K562 (cell line): ENCODE measurements around the gene RUNX1. TPM values are rescaled to one million over a fixed set of nuclear protein-coding genes. Genes with fewer than 3 reads are reported as not detected.

Experiments
- ADNP ChIP-seq: fragments of 200-800 bp; sonication (Bioruptor generic); IDR thresholded peaks from 2 replicates; pipeline ENCODE4 v1.6.1; 2016; ENCODE audit warnings: missing genetic modification characterization, missing compliant biosample characterization
- ARID2 ChIP-seq: fragments of 450-650 bp; IDR thresholded peaks from 2 replicates; pipeline ENCODE4 v1.6.1; 2017; ENCODE audit warnings: antibody characterized with exemption, mild to moderate bottlenecking
- ARID3A ChIP-seq: IDR thresholded peaks from 2 replicates; pipeline ENCODE4 v1.6.1; 2012; ENCODE audit warnings: low read depth, low read length, improper control_type of control experiment, borderline replicate concordance
- ATF2 ChIP-seq: sonication (generic); formaldehyde crosslinking; IDR thresholded peaks from 2 replicates; pipeline ENCODE4 v1.8.1; 2022; ENCODE audit warnings: missing genetic modification reagents
- CBFA2T2 ChIP-seq: fragments of 450-650 bp; conservative IDR thresholded peaks from 2 replicates; pipeline ENCODE4 v1.6.1; 2017; ENCODE audit warnings: mild to moderate bottlenecking
- ESRRA ChIP-seq: fragments of 450-650 bp; IDR thresholded peaks from 2 replicates; pipeline ENCODE4 v1.6.1; 2014; ENCODE audit warnings: low read depth, mild to moderate bottlenecking, moderate library complexity, borderline replicate concordance
- KAT2B ChIP-seq: IDR thresholded peaks from one replicate; pipeline ENCODE4 v1.6.1; 2012; ENCODE audit warnings: low read depth, mild to moderate bottlenecking, control low read depth, inconsistent platforms, low read length, moderate library complexity
- NCOR1 ChIP-seq: fragments of 450-650 bp; IDR thresholded peaks from 2 replicates; pipeline ENCODE4 v1.6.1; 2016; ENCODE audit warnings: mild to moderate bottlenecking, moderate library complexity
- NR4A1 ChIP-seq, 2 experiments: fragments of 250-450 bp in 1 of 2; fragments of 450-650 bp in 1 of 2; sonication (Bioruptor Pico) in 1 of 2; IDR thresholded peaks; 2 replicates each; pipeline versions ENCODE4 v1.4.0 to v1.6.1; 2016 to 2020; ENCODE audit warnings: mild to moderate bottlenecking in 2 of 2, missing compliant biosample characterization in 1 of 2, missing genetic modification characterization in 1 of 2, moderate library complexity in 1 of 2
- OTX1 ChIP-seq: fragments of 450-650 bp; formaldehyde crosslinking; IDR thresholded peaks from 2 replicates; pipeline ENCODE4 v1.4.0; 2022; ENCODE audit warnings: mild to moderate bottlenecking
- PRMT5 ChIP-seq: sonication (generic); formaldehyde crosslinking; IDR thresholded peaks from 2 replicates; pipeline ENCODE4 v1.5.0; 2020; ENCODE audit warnings: missing genetic modification reagents
- PTBP1 ChIP-seq: fragments of 200-400 bp; formaldehyde crosslinking; IDR thresholded peaks from 2 replicates; pipeline ENCODE4 v1.6.1; 2017; ENCODE audit warnings: low read depth, low read length
- ZNF347 ChIP-seq: fragments of 450-650 bp; formaldehyde crosslinking; IDR thresholded peaks from 2 replicates; pipeline ENCODE4 v1.4.0; 2020; ENCODE audit warnings: low read depth, mild to moderate bottlenecking, moderate library complexity
- ZNF695 ChIP-seq: fragments of 450-650 bp; formaldehyde crosslinking; IDR thresholded peaks from 2 replicates; pipeline ENCODE4 v1.4.0; 2020; ENCODE audit warnings: mild to moderate bottlenecking, moderate library complexity
- polyA plus RNA-seq, 8 experiments: library from polyadenylated mRNA; depleted of rRNA in 4 of 8; stranded (reverse) in 5 of 8; unstranded in 3 of 8; fragments of >200 nt; fragmentation: Nextera tagmentation in 2 of 8; fragmentation: Illumina TruSeq in 1 of 8; extraction: Ambion mirVana in 2 of 8; extraction: Trizol in 1 of 8; gene quantifications; 2 replicates each; pipeline versions ENCODE4 v1.2.1 to v1.2.3, GENCODE V29; 2011 to 2014; ENCODE audit warnings: inconsistent platforms in 1 of 8, missing spikeins in 1 of 8
- total RNA-seq, 7 experiments: library from RNA; depleted of rRNA in 6 of 7; stranded (reverse); fragments of >200 nt in 6 of 7; fragmentation: Illumina TruSeq in 2 of 7; extraction: Trizol in 2 of 7; gene quantifications; 2 replicates each; pipeline versions ENCODE4 v1.2.1 to v1.2.3, GENCODE V29; 2011 to 2021; ENCODE audit warnings: low replicate concordance in 1 of 7
- TF ChIP-seq, protein P1 (sequence below), 2 experiments: fragments of 450-650 bp in 1 of 2; sonication (generic) in 1 of 2; formaldehyde crosslinking in 1 of 2; IDR thresholded peaks; 2 replicates each; pipeline versions ENCODE4 v1.7.1 to v1.9.0; 2016 to 2022; ENCODE audit warnings: inconsistent platforms in 1 of 2, mild to moderate bottlenecking in 1 of 2, missing genetic modification reagents in 1 of 2

RUNX1 gene
- total and polyA plus RNA-seq, 9 of the 15 experiments (the other 6 are each of a cell fraction or from before 2014, with no cell fraction given): 2.2 to 68.6 (median 17.8) TPM

GRCh38 chr21:35002879-35003722 is 46.0 kb downstream of the RUNX1 start (continued):
- no peak for TF ChIP-seq ATF2
- no peak for TF ChIP-seq ADNP
- TF ChIP-seq CBFA2T2: no peak
- TF ChIP-seq PRMT5 (CRISPR knock-in tag): no peak
- no peak for TF ChIP-seq NR4A1 (CRISPR knock-in tag; IDR thresholded peaks at IDR 0.05)
- TF ChIP-seq NR4A1 (tag; IDR thresholded peaks at IDR 0.05): no peak
- no peak for TF ChIP-seq ARID2
- no peak for TF ChIP-seq NCOR1
- TF ChIP-seq KAT2B: no peak
- TF ChIP-seq ZNF347: no peak
- TF ChIP-seq, protein P1, sequence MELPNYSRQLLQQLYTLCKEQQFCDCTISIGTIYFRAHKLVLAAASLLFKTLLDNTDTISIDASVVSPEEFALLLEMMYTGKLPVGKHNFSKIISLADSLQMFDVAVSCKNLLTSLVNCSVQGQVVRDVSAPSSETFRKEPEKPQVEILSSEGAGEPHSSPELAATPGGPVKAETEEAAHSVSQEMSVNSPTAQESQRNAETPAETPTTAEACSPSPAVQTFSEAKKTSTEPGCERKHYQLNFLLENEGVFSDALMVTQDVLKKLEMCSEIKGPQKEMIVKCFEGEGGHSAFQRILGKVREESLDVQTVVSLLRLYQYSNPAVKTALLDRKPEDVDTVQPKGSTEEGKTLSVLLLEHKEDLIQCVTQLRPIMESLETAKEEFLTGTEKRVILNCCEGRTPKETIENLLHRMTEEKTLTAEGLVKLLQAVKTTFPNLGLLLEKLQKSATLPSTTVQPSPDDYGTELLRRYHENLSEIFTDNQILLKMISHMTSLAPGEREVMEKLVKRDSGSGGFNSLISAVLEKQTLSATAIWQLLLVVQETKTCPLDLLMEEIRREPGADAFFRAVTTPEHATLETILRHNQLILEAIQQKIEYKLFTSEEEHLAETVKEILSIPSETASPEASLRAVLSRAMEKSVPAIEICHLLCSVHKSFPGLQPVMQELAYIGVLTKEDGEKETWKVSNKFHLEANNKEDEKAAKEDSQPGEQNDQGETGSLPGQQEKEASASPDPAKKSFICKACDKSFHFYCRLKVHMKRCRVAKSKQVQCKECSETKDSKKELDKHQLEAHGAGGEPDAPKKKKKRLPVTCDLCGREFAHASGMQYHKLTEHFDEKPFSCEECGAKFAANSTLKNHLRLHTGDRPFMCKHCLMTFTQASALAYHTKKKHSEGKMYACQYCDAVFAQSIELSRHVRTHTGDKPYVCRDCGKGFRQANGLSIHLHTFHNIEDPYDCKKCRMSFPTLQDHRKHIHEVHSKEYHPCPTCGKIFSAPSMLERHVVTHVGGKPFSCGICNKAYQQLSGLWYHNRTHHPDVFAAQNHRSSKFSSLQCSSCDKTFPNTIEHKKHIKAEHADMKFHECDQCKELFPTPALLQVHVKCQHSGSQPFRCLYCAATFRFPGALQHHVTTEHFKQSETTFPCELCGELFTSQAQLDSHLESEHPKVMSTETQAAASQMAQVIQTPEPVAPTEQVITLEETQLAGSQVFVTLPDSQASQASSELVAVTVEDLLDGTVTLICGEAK (IDR thresholded peaks at IDR 0.05): no peak
- TF ChIP-seq, protein P1 (CRISPR knock-in tag; IDR thresholded peaks at IDR 0.05): no peak
- TF ChIP-seq PTBP1: no peak
- TF ChIP-seq ARID3A: peak; percentile 60; the same call in 1 of the 2 replicates
- no peak for TF ChIP-seq OTX1 (CRISPR knock-in tag)
- TF ChIP-seq ZNF695 (CRISPR knock-in tag): no peak
- peak; percentile 42; the same call in 1 of the 2 replicates for TF ChIP-seq ESRRA
